Liver (tissue), 9 donors: ENCODE data around the gene ITGB4. TPM values are rescaled to one million over a fixed set of nuclear protein-coding genes. Genes with fewer than 3 reads are reported as not detected.

Experiments
- DNase-seq: peaks from one replicate; pipeline ENCODE4 v3.0.0-alpha.2; 2017; ENCODE audit warnings: low spot score
- H3K27ac ChIP-seq, 2 donors: one replicate each; pipeline ENCODE4 v1.7.0; 2013; ENCODE audit warnings: inconsistent platforms in 2 of 2, low read length in 2 of 2, control low read depth in 1 of 2, low read depth in 1 of 2, mild to moderate bottlenecking in 1 of 2
- H3K27me3 ChIP-seq, 4 donors: one replicate each; pipeline versions ENCODE4 v1.6.1 to v1.7.0; 2013; ENCODE audit warnings: low read length in 3 of 4, inconsistent platforms in 1 of 4, mild to moderate bottlenecking in 1 of 4, moderate library complexity in 1 of 4; ENCODE audit not compliant: control insufficient read depth in 4 of 4, insufficient read depth in 4 of 4
- H3K36me3 ChIP-seq, 4 donors: one replicate each; pipeline versions ENCODE4 v1.6.1 to v1.7.0; 2013; ENCODE audit warnings: low read length in 3 of 4, mild to moderate bottlenecking in 3 of 4, low read depth in 1 of 4, moderate library complexity in 1 of 4; ENCODE audit not compliant: control insufficient read depth in 4 of 4, insufficient read depth in 3 of 4
- H3K4me1 ChIP-seq, 4 donors: one replicate each; pipeline versions ENCODE4 v1.6.1 to v1.7.0; 2013; ENCODE audit warnings: low read length in 3 of 4, mild to moderate bottlenecking in 3 of 4, moderate library complexity in 1 of 4; ENCODE audit not compliant: control insufficient read depth in 4 of 4, insufficient read depth in 4 of 4
- H3K4me3 ChIP-seq, 3 donors: one replicate each; pipeline versions ENCODE4 v1.6.1 to v1.7.0; 2013; ENCODE audit warnings: low read length in 3 of 3, control low read depth in 1 of 3, low read depth in 1 of 3, mild to moderate bottlenecking in 1 of 3
- H3K9ac ChIP-seq, 2 donors: one replicate each; pipeline ENCODE4 v1.7.0; 2013; ENCODE audit warnings: low read length in 2 of 2, mild to moderate bottlenecking in 2 of 2, moderate library complexity in 2 of 2, control low read depth in 1 of 2, low read depth in 1 of 2
- H3K9me3 ChIP-seq, 4 donors: one replicate each; pipeline versions ENCODE4 v1.6.1 to v1.7.0; 2013; ENCODE audit warnings: low read length in 3 of 4; ENCODE audit not compliant: control insufficient read depth in 4 of 4
- ATF3 ChIP-seq: IDR thresholded peaks from 2 replicates; pipeline ENCODE4 v1.6.1; 2016; ENCODE audit warnings: antibody characterized with exemption
- EGR1 ChIP-seq, 2 donors: IDR thresholded peaks; 2 replicates each; pipeline ENCODE4 v1.6.1; 2016 to 2018; ENCODE audit warnings: antibody characterized with exemption in 2 of 2, low read depth in 2 of 2
- HNF4A ChIP-seq, 2 donors: conservative IDR thresholded peaks; 2 replicates each; pipeline ENCODE4 v1.6.1; 2016; ENCODE audit warnings: antibody characterized with exemption in 2 of 2, mild to moderate bottlenecking in 2 of 2
- JUND ChIP-seq, 2 donors: IDR thresholded peaks; 2 replicates each; pipeline ENCODE4 v1.6.1; 2016; ENCODE audit warnings: antibody characterized with exemption in 2 of 2
- MAX ChIP-seq: IDR thresholded peaks from 2 replicates; pipeline ENCODE4 v1.6.1; 2016; ENCODE audit warnings: antibody characterized with exemption
- NR2F2 ChIP-seq: IDR thresholded peaks from 2 replicates; pipeline ENCODE4 v1.6.1; 2016; ENCODE audit warnings: antibody characterized with exemption
- RAD21 ChIP-seq, 2 donors: IDR thresholded peaks; 2 replicates each; pipeline ENCODE4 v1.6.1; 2016; ENCODE audit warnings: antibody characterized with exemption in 2 of 2, mild to moderate bottlenecking in 2 of 2
- REST ChIP-seq: IDR thresholded peaks from 2 replicates; pipeline ENCODE4 v1.6.1; 2016; ENCODE audit warnings: antibody characterized with exemption, mild to moderate bottlenecking
- RXRA ChIP-seq, 2 donors: IDR thresholded peaks; 2 replicates each; pipeline ENCODE4 v1.6.1; 2017 to 2018; ENCODE audit warnings: antibody characterized with exemption in 2 of 2, mild to moderate bottlenecking in 1 of 2
- SP1 ChIP-seq: IDR thresholded peaks from 2 replicates; pipeline ENCODE4 v1.6.1; 2018; ENCODE audit warnings: antibody characterized with exemption, mild to moderate bottlenecking
- TAF1 ChIP-seq: conservative IDR thresholded peaks from 2 replicates; pipeline ENCODE4 v1.6.1; 2016; ENCODE audit warnings: antibody characterized with exemption, mild to moderate bottlenecking
- YY1 ChIP-seq: IDR thresholded peaks from 2 replicates; pipeline ENCODE4 v1.6.1; 2016; ENCODE audit warnings: antibody characterized with exemption, mild to moderate bottlenecking
- ZBTB33 ChIP-seq: IDR thresholded peaks from 2 replicates; pipeline ENCODE4 v1.6.1; 2016; ENCODE audit warnings: antibody characterized with exemption
- WGBS: extraction: QIAGEN DNeasy Blood & Tissue Kit; methylation state at CpG from one replicate; pipeline ENCODE4 v1.1.7; 2013; 5-methylcytosine and 5-hydroxymethylcytosine counted together
- polyA plus RNA-seq, 2 donors: library from polyadenylated mRNA; stranded (reverse) in 1 of 2; unstranded in 1 of 2; fragments of 200-250 nt in 1 of 2; fragments of >200 nt in 1 of 2; fragmentation: Nextera tagmentation in 1 of 2; extraction: Ambion mirVana in 1 of 2; gene quantifications; one replicate each; pipeline versions ENCODE4 v1.2.1 to v1.2.3, GENCODE V29; 2013 to 2015
- total RNA-seq, 2 donors: library from RNA; depleted of rRNA; stranded (reverse); fragments of >200 nt; gene quantifications; one replicate each; pipeline ENCODE4 v1.2.3, GENCODE V29; 2014
- donor health status: healthy.
- donor health status: healthy.
- donor health status: healthy.
- donor health status: healthy.
- donor health status: healthy.

Gene ITGB4
- total and polyA plus RNA-seq, 4 donors: 0.42 to 1.4 (median 1.3) TPM

GRCh38 chr17:75779250-75779986, 58.2 kb downstream of the ITGB4 start:
- WGBS: under 1% methylated on average over 84 of the region's 84 CpGs
- Histone ChIP-seq H3K27me3 (no peaks in the 10 kb centered on the region), H3K36me3 (peaks cover 0 to 13% (median 8%) of the 10 kb centered on the region in 4 donors), H3K9ac (peak overlapping the region; percentile 89 to 97), H3K9me3 (no peaks in the 10 kb centered on the region), H3K4me3 (peak overlapping the region; percentile 82 to 98 (median 96)), H3K4me1 (peaks cover 3 to 39% (median 23%) of the 10 kb centered on the region in 4 donors), H3K27ac (peak overlapping the region; percentile 92 to 98)
- TF ChIP-seq JUND (IDR thresholded peaks at IDR 0.05): peak in 1 of 2 donors; percentile 55
- TF ChIP-seq MAX: peak; percentile 39
- peak in 1 of 2 donors; percentile 62 for TF ChIP-seq EGR1 (IDR thresholded peaks at IDR 0.05; ENCODE audit: low read depth in 2 of 2)
- no peak for TF ChIP-seq RAD21 (IDR thresholded peaks at IDR 0.05)
- peak; percentile 98 for TF ChIP-seq SP1
- TF ChIP-seq TAF1: peak; percentile 100
- TF ChIP-seq ZBTB33: no peak
- peak; percentile 95 for TF ChIP-seq REST
- peak; percentile 56 for TF ChIP-seq YY1
- peak; percentile 95 for DNase-seq

GRCh38 chr17:75779987-75780889, 59.0 kb downstream of the ITGB4 start:
- TF ChIP-seq YY1 (peak; percentile 48), NR2F2 (no peak), RXRA (IDR thresholded peaks at IDR 0.05) (peak in 1 of 2 donors; percentile 18), ATF3 (no peak), HNF4A (conservative IDR thresholded peaks at IDR 0.05) (peak; percentile 33 to 49), ZBTB33 (no peak), REST (peak; percentile 36), TAF1 (peak; percentile 21)
- Histone ChIP-seq H3K27ac (peak overlapping the region; percentile 92 to 98), H3K4me1 (peaks cover 3 to 40% (median 23%) of the 10 kb centered on the region in 4 donors), H3K9me3 (no peaks in the 10 kb centered on the region), H3K36me3 (peaks cover 0 to 13% (median 8%) of the 10 kb centered on the region in 4 donors), H3K27me3 (no peaks in the 10 kb centered on the region), H3K9ac (no peak overlapping the region), H3K4me3 (no peak overlapping the region)
- 23% methylated on average over 5 of the region's 5 CpGs for WGBS
- no peak for DNase-seq
